ENCODE data around the gene TRIM29.

Gene TRIM29

DNA sequence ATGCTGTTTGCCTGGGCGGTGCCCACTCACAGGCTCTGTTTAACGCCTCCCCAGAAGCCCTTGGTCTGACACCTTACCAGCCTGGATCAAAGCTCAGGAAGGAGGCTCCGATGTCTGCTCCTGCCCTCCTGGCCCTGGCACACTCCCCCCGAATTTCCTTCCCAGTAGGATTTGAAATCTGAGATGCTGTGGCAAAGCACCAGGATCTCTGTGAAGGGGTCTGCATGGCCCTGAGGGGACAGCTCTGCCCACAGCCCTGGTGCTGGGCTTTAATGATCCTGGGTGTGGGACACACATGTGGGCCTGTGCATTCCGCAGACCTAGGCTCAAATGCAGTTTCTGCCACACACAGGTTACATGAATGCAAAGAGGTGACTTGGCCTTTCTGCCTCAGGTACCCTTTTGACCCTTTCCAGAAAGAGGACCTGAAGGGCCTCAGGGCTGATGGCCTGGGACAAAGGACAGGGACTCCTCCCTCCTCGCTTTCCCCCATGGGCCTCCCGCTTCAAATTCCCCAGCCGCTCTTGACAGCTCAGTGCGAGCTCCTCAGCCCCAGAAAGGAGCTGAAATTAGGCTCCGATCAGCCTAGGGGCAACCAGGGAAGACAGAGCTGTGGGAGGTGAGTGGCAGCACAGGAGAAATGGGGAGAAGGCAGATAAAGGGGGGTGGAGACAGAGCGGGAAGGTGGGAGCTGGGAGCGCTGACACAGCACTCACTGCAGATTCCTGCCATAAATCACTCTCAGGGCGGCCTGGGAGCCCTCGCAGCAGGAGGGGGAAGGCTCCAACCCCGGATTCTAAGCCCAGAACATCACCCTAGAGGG is 41.3 kb downstream of the TRIM29 start:
- TF ChIP-seq, protein P1, sequence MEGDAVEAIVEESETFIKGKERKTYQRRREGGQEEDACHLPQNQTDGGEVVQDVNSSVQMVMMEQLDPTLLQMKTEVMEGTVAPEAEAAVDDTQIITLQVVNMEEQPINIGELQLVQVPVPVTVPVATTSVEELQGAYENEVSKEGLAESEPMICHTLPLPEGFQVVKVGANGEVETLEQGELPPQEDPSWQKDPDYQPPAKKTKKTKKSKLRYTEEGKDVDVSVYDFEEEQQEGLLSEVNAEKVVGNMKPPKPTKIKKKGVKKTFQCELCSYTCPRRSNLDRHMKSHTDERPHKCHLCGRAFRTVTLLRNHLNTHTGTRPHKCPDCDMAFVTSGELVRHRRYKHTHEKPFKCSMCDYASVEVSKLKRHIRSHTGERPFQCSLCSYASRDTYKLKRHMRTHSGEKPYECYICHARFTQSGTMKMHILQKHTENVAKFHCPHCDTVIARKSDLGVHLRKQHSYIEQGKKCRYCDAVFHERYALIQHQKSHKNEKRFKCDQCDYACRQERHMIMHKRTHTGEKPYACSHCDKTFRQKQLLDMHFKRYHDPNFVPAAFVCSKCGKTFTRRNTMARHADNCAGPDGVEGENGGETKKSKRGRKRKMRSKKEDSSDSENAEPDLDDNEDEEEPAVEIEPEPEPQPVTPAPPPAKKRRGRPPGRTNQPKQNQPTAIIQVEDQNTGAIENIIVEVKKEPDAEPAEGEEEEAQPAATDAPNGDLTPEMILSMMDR (conservative IDR thresholded peaks at IDR 0.05) = no peak
- no peak overlapping the region for H3K27ac ChIP-seq

DNA sequence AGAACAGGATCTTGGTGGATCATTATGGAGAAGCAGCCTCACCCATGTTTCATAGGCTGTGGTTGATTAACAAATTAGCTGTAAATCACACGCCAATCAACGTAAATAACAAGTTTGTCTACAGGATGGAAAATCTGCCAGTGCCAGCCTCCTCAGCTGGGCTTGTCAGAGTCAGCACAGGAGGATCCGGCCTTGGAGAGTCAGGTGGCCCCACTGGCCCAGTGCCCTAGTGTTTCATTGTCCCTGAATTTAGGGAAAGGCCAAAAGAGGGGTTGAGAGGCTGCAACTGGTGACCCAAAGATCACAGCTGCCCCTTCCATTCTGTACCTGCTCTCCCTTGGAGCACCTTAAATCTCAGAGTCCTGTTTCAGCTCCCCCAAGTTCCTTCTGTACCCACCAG is 42.4 kb downstream of the TRIM29 start:
- TF ChIP-seq, protein P1 (conservative IDR thresholded peaks at IDR 0.05) = no peak
- H3K27ac ChIP-seq = no peak overlapping the region

DNA sequence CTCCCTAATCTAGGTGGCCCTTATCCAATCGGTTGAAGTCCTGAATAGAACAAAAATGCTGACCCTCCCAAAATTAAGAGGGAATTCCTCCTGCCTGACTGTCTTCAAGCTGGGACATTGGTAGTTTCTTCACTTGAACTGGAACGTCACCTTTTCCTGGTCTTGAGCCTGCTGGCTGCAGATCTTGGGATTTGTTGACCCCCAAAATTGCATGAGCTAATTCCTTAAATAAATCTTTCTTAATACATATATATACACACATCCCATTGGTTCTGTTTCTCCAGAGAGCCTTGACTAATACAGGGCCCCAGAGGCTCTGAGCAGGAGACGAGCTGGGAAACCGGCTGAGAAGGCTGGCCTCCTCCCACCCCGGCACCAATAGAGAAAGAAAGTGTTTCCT is 46.2 kb downstream of the TRIM29 start:
- H3K27ac ChIP-seq = no peak overlapping the region
- TF ChIP-seq, protein P1 (conservative IDR thresholded peaks at IDR 0.05) = no peak

DNA sequence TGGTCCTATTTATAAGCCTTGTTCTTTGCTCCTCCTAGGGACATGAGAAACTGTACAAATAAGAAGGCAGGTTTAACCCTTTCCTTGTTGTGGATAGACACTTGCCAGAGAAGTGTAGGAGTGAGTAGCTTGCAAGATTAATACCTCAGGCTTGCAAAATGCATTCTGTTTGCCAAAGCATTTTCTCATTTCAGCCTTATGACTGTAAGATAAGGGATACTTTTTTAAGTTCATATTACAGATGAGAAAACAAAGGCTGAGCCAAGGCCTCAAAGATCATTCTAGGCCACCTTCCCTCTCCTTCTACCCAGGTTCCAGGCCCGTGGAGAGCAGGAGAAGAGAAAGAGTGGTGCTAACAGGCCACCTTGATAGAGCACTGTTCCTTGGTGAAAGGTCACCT is 46.8 kb downstream of the TRIM29 start:
- TF ChIP-seq, protein P1 (conservative IDR thresholded peaks at IDR 0.05) = no peak
- no peak overlapping the region for H3K27ac ChIP-seq

DNA sequence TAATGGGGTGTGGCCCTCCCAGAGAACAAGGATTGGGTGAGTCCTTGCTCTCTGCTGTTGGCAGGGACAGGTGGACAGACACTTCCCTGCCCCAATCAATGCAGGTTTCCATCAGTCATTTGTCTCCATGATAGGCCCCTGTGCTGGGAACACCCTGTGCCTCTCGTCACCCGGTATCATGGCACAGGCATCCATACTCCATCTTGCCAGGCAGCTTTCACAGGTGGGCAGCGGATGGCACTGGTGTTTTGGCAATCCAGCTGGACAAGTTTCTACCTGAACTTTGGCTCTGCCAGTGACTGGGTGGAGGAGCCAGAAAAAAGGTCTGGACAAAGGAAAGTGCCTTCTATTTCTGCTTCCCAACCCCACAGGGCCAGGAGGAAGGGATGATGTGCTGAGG is 47.5 kb downstream of the TRIM29 start:
- H3K27ac ChIP-seq = no peak overlapping the region

DNA sequence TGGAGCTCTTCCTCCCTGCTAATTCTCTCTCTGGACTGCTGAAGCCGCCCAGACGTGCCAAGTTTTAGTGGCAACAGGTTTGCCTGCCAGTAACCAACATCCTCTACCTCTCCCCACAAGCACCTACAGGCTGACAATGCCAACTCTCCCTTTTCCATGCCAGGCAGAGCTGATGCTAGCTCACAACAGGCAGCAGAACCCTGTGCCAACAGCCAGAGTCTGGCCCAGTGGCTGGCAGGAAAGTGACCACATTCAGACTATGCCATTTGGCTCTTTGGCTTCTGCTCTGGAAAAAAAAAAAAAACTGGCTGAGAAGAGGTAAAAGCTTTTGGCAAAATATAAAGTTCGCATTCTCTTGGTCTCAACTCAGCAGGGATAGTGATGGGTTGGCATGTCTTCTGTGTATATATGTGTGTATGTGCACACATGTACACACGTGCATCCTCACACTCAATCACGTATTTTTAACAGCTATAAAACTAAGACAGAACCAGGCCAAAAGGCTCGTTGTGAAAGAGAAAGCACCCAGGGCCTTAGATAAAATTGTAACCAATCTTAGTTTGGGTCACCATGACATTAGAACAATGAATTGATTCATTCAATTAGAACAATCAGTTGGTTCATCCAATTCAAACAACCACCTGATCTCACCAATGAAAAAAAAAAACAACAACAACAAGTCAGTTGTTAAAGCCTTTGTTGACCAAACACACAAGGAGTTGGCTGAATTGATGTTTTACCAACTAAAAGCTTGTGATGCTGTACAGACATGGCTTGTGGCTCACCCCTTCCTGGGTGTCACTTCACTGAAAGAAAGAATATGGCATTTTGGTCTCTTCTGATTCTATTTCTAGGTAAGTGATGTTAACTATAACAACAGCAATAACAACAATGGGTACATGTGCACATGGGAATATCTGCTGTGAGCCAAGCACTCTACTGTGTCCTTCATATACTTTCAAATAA is 48.6 kb downstream of the TRIM29 start:
- TF ChIP-seq, protein P1 (conservative IDR thresholded peaks at IDR 0.05) = no peak
- no peak overlapping the region for H3K27ac ChIP-seq

More for the DNA sequence above, 47.5 kb downstream of the TRIM29 start:
- TF ChIP-seq, protein P1 (conservative IDR thresholded peaks at IDR 0.05) = no peak

DNA sequence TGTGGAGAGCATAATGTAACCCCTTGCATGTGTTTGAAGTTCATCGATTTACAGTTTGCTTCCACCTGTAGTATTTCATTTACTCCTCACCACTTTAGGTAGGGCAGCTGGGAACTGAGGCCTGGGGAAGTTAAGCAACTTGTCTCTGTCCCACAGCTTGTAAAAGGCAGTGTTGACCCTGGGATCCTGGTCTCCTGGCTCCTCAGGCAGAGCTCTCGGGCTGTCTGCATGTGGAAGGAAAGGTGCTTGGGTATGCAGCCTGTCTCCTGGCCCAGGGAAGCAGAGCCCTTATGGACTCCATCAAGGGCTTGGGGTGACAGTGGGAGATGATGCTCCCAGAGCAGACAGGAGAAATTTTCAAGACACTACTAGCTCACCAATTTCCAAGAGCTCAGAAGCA is 49.9 kb downstream of the TRIM29 start:
- TF ChIP-seq, protein P1 (conservative IDR thresholded peaks at IDR 0.05) = no peak
- H3K27ac ChIP-seq = no peak overlapping the region

All from VCaP (cell line).